ENCODE data around the gene ADAMTS2.

ADAMTS2 gene

DNA sequence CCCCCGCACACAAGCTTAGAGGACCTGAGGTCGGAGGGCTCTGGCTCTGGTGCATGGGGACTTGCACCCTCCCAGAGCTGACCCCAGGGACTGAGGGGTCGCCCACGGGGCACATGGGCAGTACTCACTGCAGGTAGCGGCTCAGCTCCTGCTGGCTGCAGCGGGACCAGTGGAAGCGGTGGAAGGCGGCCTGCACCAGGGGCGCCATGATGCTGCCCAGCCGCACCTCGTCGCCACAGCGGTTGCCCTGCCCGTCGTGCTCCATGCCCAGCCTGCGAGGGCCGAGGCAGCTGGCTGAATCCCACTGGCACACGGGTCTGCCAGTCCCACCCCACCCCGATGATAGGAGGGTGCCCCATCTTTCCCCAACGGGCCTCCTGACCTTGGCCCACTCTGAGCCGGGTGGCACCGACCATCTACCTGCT, 191.3 kb downstream of the ADAMTS2 start:
- H3K9me3 ChIP-seq (ENCODE audit: control insufficient read depth, insufficient read depth, low read length): no peaks in the 10 kb centered on the region
- no peak overlapping the region for H3K9ac ChIP-seq (ENCODE audit: low read depth, low read length)
- H3K36me3 ChIP-seq (ENCODE audit: insufficient read depth, low read length): no peaks in the 10 kb centered on the region
- no peaks in the 10 kb centered on the region for H3K4me1 ChIP-seq (ENCODE audit: insufficient read depth, low read length)

DNA sequence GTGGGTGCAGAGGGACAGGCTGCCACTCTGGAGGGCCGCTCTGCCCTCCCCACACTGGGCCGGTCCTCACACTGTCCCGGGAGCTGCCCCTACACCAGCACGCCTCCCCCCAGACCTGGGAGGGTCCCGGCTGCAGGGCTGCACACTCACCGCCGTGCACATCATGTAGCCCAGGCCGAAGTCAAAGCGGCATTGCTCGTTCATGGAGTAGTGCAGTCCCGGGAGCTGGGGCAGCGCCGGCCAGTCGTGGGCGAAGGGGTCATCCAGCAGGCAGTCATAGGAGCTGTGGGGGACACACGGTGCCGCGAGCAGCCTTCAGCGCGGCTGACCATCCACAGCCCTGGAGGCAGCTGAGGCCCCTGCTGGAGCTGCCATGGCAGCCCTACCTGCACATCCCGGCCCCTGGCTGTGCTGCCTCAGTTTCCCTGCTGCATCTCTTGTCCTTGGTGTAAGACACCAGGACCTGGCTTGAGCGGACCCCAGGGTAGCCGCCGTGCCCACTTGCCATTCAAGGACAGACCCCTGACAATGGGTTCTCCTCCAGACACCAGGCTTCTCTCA, 191.8 kb downstream of the ADAMTS2 start:
- no peaks in the 10 kb centered on the region for H3K36me3 ChIP-seq (ENCODE audit: insufficient read depth, low read length)
- no peak overlapping the region for H3K9ac ChIP-seq (ENCODE audit: low read depth, low read length)
- H3K4me1 ChIP-seq (ENCODE audit: insufficient read depth, low read length): no peaks in the 10 kb centered on the region
- H3K9me3 ChIP-seq (ENCODE audit: control insufficient read depth, insufficient read depth, low read length): no peaks in the 10 kb centered on the region

GRCh38 chr5:179152941-179153340, 192.3 kb downstream of the ADAMTS2 start:
- H3K9me3 ChIP-seq (ENCODE audit: control insufficient read depth, insufficient read depth, low read length): no peaks in the 10 kb centered on the region
- H3K36me3 ChIP-seq (ENCODE audit: insufficient read depth, low read length): no peaks in the 10 kb centered on the region
- no peaks in the 10 kb centered on the region for H3K4me1 ChIP-seq (ENCODE audit: insufficient read depth, low read length)
- H3K9ac ChIP-seq (ENCODE audit: low read depth, low read length): no peak overlapping the region

GRCh38 chr5:179152144-179152895, 192.9 kb downstream of the ADAMTS2 start:
- Histone ChIP-seq H3K36me3 (ENCODE audit: insufficient read depth, low read length) (no peaks in the 10 kb centered on the region), H3K9me3 (ENCODE audit: control insufficient read depth, insufficient read depth, low read length) (no peaks in the 10 kb centered on the region), H3K9ac (ENCODE audit: low read depth, low read length) (no peak overlapping the region), H3K4me1 (ENCODE audit: insufficient read depth, low read length) (no peaks in the 10 kb centered on the region)

DNA sequence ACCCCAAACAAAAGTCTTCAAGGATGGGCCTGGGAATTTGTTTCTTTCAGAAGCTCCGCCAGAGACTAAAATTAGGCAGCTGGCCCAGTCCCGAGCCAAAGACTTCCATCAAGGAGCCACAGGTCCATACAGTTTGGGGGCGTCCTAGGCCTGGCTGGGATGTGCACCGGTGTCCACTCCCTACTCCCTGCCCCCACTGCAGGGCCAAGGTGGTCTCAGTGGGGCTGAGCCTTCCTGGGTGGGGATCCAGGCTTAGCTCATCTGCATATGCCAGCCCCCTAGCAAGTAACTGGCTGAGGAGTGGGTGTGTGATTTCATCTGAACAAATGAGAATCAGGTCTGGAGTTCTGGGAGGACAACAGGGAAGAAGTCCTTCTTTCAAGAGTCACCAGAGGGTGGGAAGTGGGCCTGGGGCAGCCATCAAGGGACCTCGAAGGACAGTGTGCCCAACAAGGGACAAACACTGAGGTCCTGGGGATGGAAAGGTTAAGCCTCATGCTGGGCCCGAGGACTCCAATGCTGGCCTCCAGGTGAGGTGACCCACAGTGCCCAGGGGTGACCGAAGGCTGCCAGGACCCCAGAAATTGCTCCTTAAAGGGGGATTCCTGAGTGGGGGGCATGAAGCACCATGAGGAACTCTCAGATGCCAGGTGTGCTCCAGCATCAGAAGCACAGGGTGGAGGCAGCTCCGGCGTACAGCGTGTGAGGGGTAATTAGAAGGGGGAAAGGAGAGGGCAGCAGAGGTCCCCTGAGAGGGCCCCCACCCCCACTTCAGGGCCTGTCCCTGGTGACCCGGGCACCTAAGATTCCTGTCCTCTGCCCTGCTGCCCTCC, 193.8 kb downstream of the ADAMTS2 start:
- Histone ChIP-seq H3K9ac (ENCODE audit: low read depth, low read length) (no peak overlapping the region), H3K9me3 (ENCODE audit: control insufficient read depth, insufficient read depth, low read length) (no peaks in the 10 kb centered on the region), H3K36me3 (ENCODE audit: insufficient read depth, low read length) (no peaks in the 10 kb centered on the region), H3K4me1 (ENCODE audit: insufficient read depth, low read length) (no peaks in the 10 kb centered on the region)

- Histone ChIP-seq H3K4me1 (ENCODE audit: insufficient read depth, low read length) (no peaks in the 10 kb centered on the region), H3K9me3 (ENCODE audit: control insufficient read depth, insufficient read depth, low read length) (no peaks in the 10 kb centered on the region), H3K36me3 (ENCODE audit: insufficient read depth, low read length) (no peaks in the 10 kb centered on the region), H3K9ac (ENCODE audit: low read depth, low read length) (no peak overlapping the region)
These were observed 195.2 kb downstream of the ADAMTS2 start for GRCh38 chr5:179150011-179150410.

- no peaks in the 10 kb centered on the region for H3K36me3 ChIP-seq (ENCODE audit: insufficient read depth, low read length)
- no peak overlapping the region for H3K9ac ChIP-seq (ENCODE audit: low read depth, low read length)
- no peaks in the 10 kb centered on the region for H3K4me1 ChIP-seq (ENCODE audit: insufficient read depth, low read length)
These were observed 196.0 kb downstream of the ADAMTS2 start for GRCh38 chr5:179149278-179149677.

GRCh38 chr5:179148703-179149170, 196.5 kb downstream of the ADAMTS2 start:
- no peaks in the 10 kb centered on the region for H3K4me1 ChIP-seq (ENCODE audit: insufficient read depth, low read length)
- no peaks in the 10 kb centered on the region for H3K36me3 ChIP-seq (ENCODE audit: insufficient read depth, low read length)
- no peaks in the 10 kb centered on the region for H3K9me3 ChIP-seq (ENCODE audit: control insufficient read depth, insufficient read depth, low read length)
- H3K9ac ChIP-seq (ENCODE audit: low read depth, low read length): no peak overlapping the region

More at GRCh38 chr5:179149278-179149677, 196.0 kb downstream of the ADAMTS2 start:
- H3K9me3 ChIP-seq (ENCODE audit: control insufficient read depth, insufficient read depth, low read length): no peaks in the 10 kb centered on the region

GRCh38 chr5:179147991-179148702, 197.1 kb downstream of the ADAMTS2 start:
- Histone ChIP-seq H3K9ac (ENCODE audit: low read depth, low read length) (no peak overlapping the region), H3K9me3 (ENCODE audit: control insufficient read depth, insufficient read depth, low read length) (no peaks in the 10 kb centered on the region), H3K36me3 (ENCODE audit: insufficient read depth, low read length) (no peaks in the 10 kb centered on the region), H3K4me1 (ENCODE audit: insufficient read depth, low read length) (no peaks in the 10 kb centered on the region)

- Histone ChIP-seq H3K9ac (ENCODE audit: low read depth, low read length) (no peak overlapping the region), H3K36me3 (ENCODE audit: insufficient read depth, low read length) (no peaks in the 10 kb centered on the region), H3K9me3 (ENCODE audit: control insufficient read depth, insufficient read depth, low read length) (no peaks in the 10 kb centered on the region), H3K4me1 (ENCODE audit: insufficient read depth, low read length) (no peaks in the 10 kb centered on the region)
These were observed 199.0 kb downstream of the ADAMTS2 start for GRCh38 chr5:179146277-179146676.

DNA sequence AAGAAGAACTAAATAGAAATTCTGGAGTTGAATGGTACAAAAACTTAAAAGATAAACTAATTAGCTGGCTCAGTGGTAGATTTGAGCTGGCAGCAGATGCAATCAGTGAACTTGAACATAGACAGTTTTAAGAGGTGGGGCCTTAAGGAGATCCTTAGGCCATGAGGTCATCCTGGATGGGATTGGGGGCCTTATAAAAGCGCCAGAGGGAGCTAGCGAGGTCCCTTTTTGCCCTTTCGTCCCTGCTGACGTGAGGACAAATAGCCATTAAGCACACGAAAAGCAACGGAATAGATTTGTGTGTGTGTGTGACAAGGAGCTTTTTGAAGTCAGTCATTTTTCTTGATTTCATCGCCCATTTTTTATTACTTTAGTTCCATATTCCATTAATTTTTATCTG, 201.8 kb downstream of the ADAMTS2 start:
- no peaks in the 10 kb centered on the region for H3K36me3 ChIP-seq (ENCODE audit: insufficient read depth, low read length)
- H3K9me3 ChIP-seq (ENCODE audit: control insufficient read depth, insufficient read depth, low read length): no peaks in the 10 kb centered on the region
- no peak overlapping the region for H3K9ac ChIP-seq (ENCODE audit: low read depth, low read length)

GRCh38 chr5:179142434-179143198, 202.6 kb downstream of the ADAMTS2 start:
- H3K36me3 ChIP-seq (ENCODE audit: insufficient read depth, low read length): no peaks in the 10 kb centered on the region
- no peak overlapping the region for H3K9ac ChIP-seq (ENCODE audit: low read depth, low read length)
- no peaks in the 10 kb centered on the region for H3K9me3 ChIP-seq (ENCODE audit: control insufficient read depth, insufficient read depth, low read length)
- no peaks in the 10 kb centered on the region for H3K4me1 ChIP-seq (ENCODE audit: insufficient read depth, low read length)

More for the DNA sequence above, 201.8 kb downstream of the ADAMTS2 start:
- H3K4me1 ChIP-seq (ENCODE audit: insufficient read depth, low read length): no peaks in the 10 kb centered on the region

DNA sequence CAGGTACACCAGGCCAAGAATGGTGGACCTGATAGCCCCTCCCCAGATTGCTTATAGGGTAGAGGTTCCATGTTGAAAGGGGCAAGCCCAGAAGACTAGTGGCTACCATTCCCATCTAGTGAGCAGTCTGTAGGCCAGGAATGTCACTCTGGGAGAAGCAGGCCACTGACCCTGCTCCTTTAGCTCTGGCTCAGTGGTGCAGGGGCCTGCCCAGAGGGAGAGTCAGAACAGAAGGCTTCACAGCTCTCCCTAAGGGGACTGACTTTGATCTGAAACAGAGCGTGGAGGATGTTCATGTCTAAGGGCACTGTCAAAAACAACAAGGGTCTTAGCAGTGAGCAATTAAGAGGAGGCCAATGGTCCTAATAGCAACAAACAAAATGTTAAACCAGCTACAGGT, 203.4 kb downstream of the ADAMTS2 start:
- Histone ChIP-seq H3K9ac (ENCODE audit: low read depth, low read length) (no peak overlapping the region), H3K4me1 (ENCODE audit: insufficient read depth, low read length) (no peaks in the 10 kb centered on the region), H3K9me3 (ENCODE audit: control insufficient read depth, insufficient read depth, low read length) (no peaks in the 10 kb centered on the region), H3K36me3 (ENCODE audit: insufficient read depth, low read length) (no peaks in the 10 kb centered on the region)

Measured in ES-I3 (cell line).